ENCODE measurements around the gene GPBP1L1. TPM values are rescaled to one million over a fixed set of nuclear protein-coding genes. Genes with fewer than 3 reads are reported as not detected.

GPBP1L1 gene
- total and polyA plus RNA-seq, 2 of the 4 experiments (the other 2 are of a cell fraction): 31.5 to 57.4 TPM

DNA sequence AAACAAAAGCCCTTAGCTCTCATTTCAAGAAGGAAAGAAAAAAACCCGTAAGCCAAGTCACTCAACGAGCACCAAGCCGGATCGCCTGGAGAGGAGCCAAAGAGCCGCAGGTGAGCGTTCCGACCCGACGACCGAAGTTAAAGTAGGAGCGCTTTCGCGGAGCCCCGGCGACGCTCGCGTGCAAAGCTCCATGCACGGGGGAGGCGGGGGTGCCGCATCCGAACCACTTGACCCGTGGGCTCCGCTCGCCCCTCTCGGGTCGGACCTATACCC, 382 bp downstream of the GPBP1L1 start:
- CTCF ChIA-PET: interaction anchor here (0.7 kb wide), 1 partner anchor 9 kb away, joined by 3 read pairs; no protein-coding TSS in a partner anchor
- 1% methylated on average over 25 of the region's 27 CpGs; no CpG with 5 or more reads in 1 of the 2 experiments for WGBS, 2 experiments (ENCODE audit: extremely low coverage in 2 of 2, insufficient read length in 1 of 2)
- POLR2A ChIA-PET (ENCODE audit: unreplicated experiment): interaction anchor here (1.3 kb wide), 1 partner anchor 17 kb away, joined by 7 read pairs; no protein-coding TSS in a partner anchor
- TF ChIP-seq RCOR1 (IDR thresholded peaks at IDR 0.05; ENCODE audit: insufficient replicate concordance, low read length) (no peak), BHLHE40 (IDR thresholded peaks at IDR 0.05; ENCODE audit: low read depth, low read length) (no peak), MXI1 (IDR thresholded peaks at IDR 0.05; ENCODE audit: borderline replicate concordance, low read depth, low read length) (no peak), RAD21 (IDR thresholded peaks at IDR 0.05; ENCODE audit: low read length) (no peak), CEBPB (IDR thresholded peaks at IDR 0.05; ENCODE audit: low read depth, low read length) (no peak), CHD1 (IDR thresholded peaks at IDR 0.05; ENCODE audit: low read depth, low read length) (no peak), NFE2L2 (IDR thresholded peaks at IDR 0.05; ENCODE audit: low read depth, low read length) (no peak), SMC3 (IDR thresholded peaks at IDR 0.05; ENCODE audit: low read depth, low read length) (no peak)
- TF ChIP-seq, protein P1, sequence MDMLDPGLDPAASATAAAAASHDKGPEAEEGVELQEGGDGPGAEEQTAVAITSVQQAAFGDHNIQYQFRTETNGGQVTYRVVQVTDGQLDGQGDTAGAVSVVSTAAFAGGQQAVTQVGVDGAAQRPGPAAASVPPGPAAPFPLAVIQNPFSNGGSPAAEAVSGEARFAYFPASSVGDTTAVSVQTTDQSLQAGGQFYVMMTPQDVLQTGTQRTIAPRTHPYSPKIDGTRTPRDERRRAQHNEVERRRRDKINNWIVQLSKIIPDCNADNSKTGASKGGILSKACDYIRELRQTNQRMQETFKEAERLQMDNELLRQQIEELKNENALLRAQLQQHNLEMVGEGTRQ (IDR thresholded peaks at IDR 0.05; ENCODE audit: low read depth, low read length): no peak
- TF ChIP-seq, protein P2, sequence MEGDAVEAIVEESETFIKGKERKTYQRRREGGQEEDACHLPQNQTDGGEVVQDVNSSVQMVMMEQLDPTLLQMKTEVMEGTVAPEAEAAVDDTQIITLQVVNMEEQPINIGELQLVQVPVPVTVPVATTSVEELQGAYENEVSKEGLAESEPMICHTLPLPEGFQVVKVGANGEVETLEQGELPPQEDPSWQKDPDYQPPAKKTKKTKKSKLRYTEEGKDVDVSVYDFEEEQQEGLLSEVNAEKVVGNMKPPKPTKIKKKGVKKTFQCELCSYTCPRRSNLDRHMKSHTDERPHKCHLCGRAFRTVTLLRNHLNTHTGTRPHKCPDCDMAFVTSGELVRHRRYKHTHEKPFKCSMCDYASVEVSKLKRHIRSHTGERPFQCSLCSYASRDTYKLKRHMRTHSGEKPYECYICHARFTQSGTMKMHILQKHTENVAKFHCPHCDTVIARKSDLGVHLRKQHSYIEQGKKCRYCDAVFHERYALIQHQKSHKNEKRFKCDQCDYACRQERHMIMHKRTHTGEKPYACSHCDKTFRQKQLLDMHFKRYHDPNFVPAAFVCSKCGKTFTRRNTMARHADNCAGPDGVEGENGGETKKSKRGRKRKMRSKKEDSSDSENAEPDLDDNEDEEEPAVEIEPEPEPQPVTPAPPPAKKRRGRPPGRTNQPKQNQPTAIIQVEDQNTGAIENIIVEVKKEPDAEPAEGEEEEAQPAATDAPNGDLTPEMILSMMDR (conservative IDR thresholded peaks at IDR 0.05; ENCODE audit: low read depth, low read length): no peak
- DNase-seq (peak; percentile 8), ATAC-seq (ENCODE audit: low read depth) (no peak)
- Histone ChIP-seq H4K91ac (ENCODE audit: insufficient read depth, low read depth, low read length) (peak overlapping the region; percentile 63), H2BK120ac (ENCODE audit: low read depth, low read length) (peak overlapping the region; percentile 4; the same call in 1 of the 2 replicates), H3K9ac (ENCODE audit: low read depth, low read length) (peak overlapping the region; percentile 85), H3K18ac (ENCODE audit: low read depth, low read length) (peak overlapping the region; percentile 50), H3K14ac (replicated peaks; ENCODE audit: low read depth, low read length) (peak overlapping the region; percentile 93), H3K36me3 (ENCODE audit: control insufficient read depth, insufficient read depth, low read length) (no peaks in the 10 kb centered on the region), H3K79me1 (ENCODE audit: low read depth in 1 of 2, low read length in 2 of 2) (peaks cover 0 to 46% of the 10 kb centered on the region in 2 experiments; a peak in 3 of 4 replicates), H3K4me2 (ENCODE audit: low read depth, low read length) (peak overlapping the region; percentile 92; the same call in 1 of the 2 replicates), H3K4ac (ENCODE audit: low read depth, low read length) (peak overlapping the region; percentile 83), H2AFZ (replicated peaks; ENCODE audit: low read length, poor library complexity) (peak overlapping the region; percentile 98), H3K4me1 (ENCODE audit: control insufficient read depth, insufficient read depth, low read length) (no peaks in the 10 kb centered on the region), H3K27me3 (ENCODE audit: control insufficient read depth, insufficient read depth, low read length) (no peaks in the 10 kb centered on the region), H3K56ac (ENCODE audit: extremely low read depth, insufficient read depth, low read length) (peak overlapping the region; percentile 83), H2BK15ac (ENCODE audit: low read depth, low read length) (no peak overlapping the region), H3K9me3 (ENCODE audit: control insufficient read depth, insufficient read depth, low read length) (no peaks in the 10 kb centered on the region), H3K9me1 (ENCODE audit: insufficient read depth, low read length) (peaks cover 5% of the 10 kb centered on the region; the same call in 1 of the 2 replicates), H3K23ac (ENCODE audit: low read depth, low read length) (peak overlapping the region; percentile 94), H3K27ac (ENCODE audit: insufficient read depth, low read length) (peak overlapping the region; percentile 86), H2BK5ac (ENCODE audit: low read depth, low read length, poor library complexity, severe bottlenecking) (peak overlapping the region; percentile 82), H4K20me1 (ENCODE audit: insufficient read depth, low read length) (peaks cover 28% of the 10 kb centered on the region; the same call in 1 of the 2 replicates), H4K5ac (ENCODE audit: low read depth, low read length) (peak overlapping the region; percentile 66), H2AK5ac (ENCODE audit: low read depth, low read length) (no peak overlapping the region), H2AK9ac (replicated peaks; ENCODE audit: low read depth, low read length, poor library complexity) (peak overlapping the region; percentile 100), H4K8ac (ENCODE audit: low read depth in 2 of 2, low read length in 2 of 2) (peak overlapping the region; percentile 17 to 72; a peak in 2 of 4 replicates), H2BK20ac (ENCODE audit: low read depth, low read length) (no peak overlapping the region), H3K4me3 (ENCODE audit: insufficient read depth, low read depth, low read length) (peak overlapping the region; percentile 94)
- intact Hi-C loops (cut with micrococcal nuclease): loop anchor here (2.0 to 10.0 kb wide), 4 partner anchors 99 to 174 kb away; partner anchors contain the start of gene MAST2
- dilution Hi-C loops (cut with HindIII; ENCODE audit: low sequenced_read_pairs, unreplicated experiment): no loop called here
- BruUV-seq (replicated peaks): no TSS peak
- in situ Hi-C loops (cut with MboI; ENCODE audit: low sequenced_read_pairs): no loop called here
